Astrocyte (in vitro differentiated cells and primary cell): ENCODE data around the gene LGALS1. TPM values are rescaled to one million over a fixed set of nuclear protein-coding genes. Genes with fewer than 3 reads are reported as not detected.
A peak's percentile ranks its signal among the peaks of the same experiment; 100 is the strongest.

ENCODE experiments used
- DNase-seq: peaks from one replicate; pipeline ENCODE4 v3.0.0-alpha.2; 2010; ENCODE audit warnings: low read depth
- FAIRE-seq: peaks from 2 replicates; lab custom pipeline; 2011; peaks lifted over from hg19 to GRCh38; lab: Jason Lieb, UNC
- H2AFZ ChIP-seq: 2 replicates; pipeline ENCODE4 v1.6.0; 2012; ENCODE audit warnings: low read depth, low read length, inconsistent platforms
- H3K27ac ChIP-seq: 2 replicates; pipeline ENCODE4 v1.5.1; 2011; ENCODE audit warnings: low read depth, low read length, inconsistent platforms
- H3K27me3 ChIP-seq: 2 replicates; pipeline ENCODE4 v1.6.0; 2011; ENCODE audit warnings: low read length, inconsistent platforms; ENCODE audit not compliant: insufficient read depth
- H3K36me3 ChIP-seq: 2 replicates; pipeline ENCODE4 v1.5.1; 2011; ENCODE audit warnings: low read length, inconsistent platforms; ENCODE audit not compliant: insufficient read depth
- H3K4me1 ChIP-seq: 2 replicates; pipeline ENCODE4 v1.5.1; 2011; ENCODE audit warnings: low read length, inconsistent platforms; ENCODE audit not compliant: insufficient read depth
- H3K4me2 ChIP-seq: 2 replicates; pipeline ENCODE4 v1.6.0; 2012; ENCODE audit warnings: low read length, inconsistent platforms
- H3K4me3 ChIP-seq: 2 replicates; pipeline ENCODE4 v1.5.1; 2011; ENCODE audit warnings: low read depth, mild to moderate bottlenecking, low read length, inconsistent platforms; ENCODE audit not compliant: insufficient read depth
- H3K79me2 ChIP-seq: 2 replicates; pipeline ENCODE4 v1.6.0; 2012; ENCODE audit warnings: mild to moderate bottlenecking, low read length, inconsistent platforms; ENCODE audit not compliant: insufficient read depth
- H3K9ac ChIP-seq: 2 replicates; pipeline ENCODE4 v1.6.0; 2012; ENCODE audit warnings: mild to moderate bottlenecking, low read length, inconsistent platforms
- H3K9me3 ChIP-seq: 2 replicates; pipeline ENCODE4 v1.5.1; 2012; ENCODE audit warnings: low read depth, mild to moderate bottlenecking, low read length, inconsistent platforms; ENCODE audit not compliant: insufficient read depth
- H4K20me1 ChIP-seq: 2 replicates; pipeline ENCODE4 v1.6.0; 2012; ENCODE audit warnings: low read length, inconsistent platforms; ENCODE audit not compliant: insufficient read depth
- H3K27ac Mint-ChIP-seq: one replicate; pipeline ENCODE4 v1.8.0; 2021; ENCODE audit warnings: mild to moderate bottlenecking, mixed read lengths; ENCODE audit not compliant: unreplicated experiment
- H3K27me3 Mint-ChIP-seq: one replicate; pipeline ENCODE4 v1.8.0; 2021; ENCODE audit warnings: low read depth, mixed read lengths; ENCODE audit not compliant: unreplicated experiment
- H3K36me3 Mint-ChIP-seq: one replicate; pipeline ENCODE4 v1.8.0; 2021; ENCODE audit warnings: low read depth, mixed read lengths; ENCODE audit not compliant: unreplicated experiment
- H3K4me1 Mint-ChIP-seq: one replicate; pipeline ENCODE4 v1.8.0; 2021; ENCODE audit warnings: low read depth, mixed read lengths; ENCODE audit not compliant: unreplicated experiment
- H3K4me3 Mint-ChIP-seq: one replicate; pipeline ENCODE4 v1.8.0; 2021; ENCODE audit warnings: mild to moderate bottlenecking, moderate library complexity, mixed read lengths; ENCODE audit not compliant: unreplicated experiment
- H3K9me3 Mint-ChIP-seq: one replicate; pipeline ENCODE4 v1.8.0; 2021; ENCODE audit warnings: mild to moderate bottlenecking, mixed read lengths; ENCODE audit not compliant: unreplicated experiment
- EZH2 ChIP-seq: IDR thresholded peaks from 2 replicates; pipeline ENCODE4 v1.6.1; 2012; ENCODE audit warnings: mild to moderate bottlenecking, low read length, inconsistent platforms; ENCODE audit not compliant: insufficient read depth
- total RNA-seq: library from RNA; stranded (reverse); gene quantifications from 2 replicates; pipeline ENCODE4 v1.2.1, GENCODE V29; 2021
- TF ChIP-seq, protein P1 (sequence below): IDR thresholded peaks from 2 replicates; pipeline ENCODE4 v1.5.1; 2011; ENCODE audit warnings: low read depth, mild to moderate bottlenecking, inconsistent platforms, low read length, moderate library complexity; ENCODE audit not compliant: insufficient read depth

LGALS1 gene
- total RNA-seq, 1 donor from 2014 or later = 240 TPM

GRCh38 chr22:37632174-37633088 is 43.0 kb upstream of the LGALS1 start:
- Mint-ChIP-seq H3K9me3 (no peaks in the 10 kb centered on the region), H3K27ac (no peak overlapping the region), H3K27me3 (no peaks in the 10 kb centered on the region), H3K4me3 (no peak overlapping the region), H3K4me1 (peaks cover 25% of the 10 kb centered on the region), H3K36me3 (peaks cover 6% of the 10 kb centered on the region)
- peaks cover 40% of the 10 kb centered on the region for H3K4me1 ChIP-seq
- H3K27ac ChIP-seq = no peak overlapping the region
- no peaks in the 10 kb centered on the region for H3K9me3 ChIP-seq
- peak overlapping the region; percentile 79 for H3K4me2 ChIP-seq
- H3K36me3 ChIP-seq = no peaks in the 10 kb centered on the region
- DNase-seq (no peak), FAIRE-seq (no peak)
- TF ChIP-seq, protein P1, sequence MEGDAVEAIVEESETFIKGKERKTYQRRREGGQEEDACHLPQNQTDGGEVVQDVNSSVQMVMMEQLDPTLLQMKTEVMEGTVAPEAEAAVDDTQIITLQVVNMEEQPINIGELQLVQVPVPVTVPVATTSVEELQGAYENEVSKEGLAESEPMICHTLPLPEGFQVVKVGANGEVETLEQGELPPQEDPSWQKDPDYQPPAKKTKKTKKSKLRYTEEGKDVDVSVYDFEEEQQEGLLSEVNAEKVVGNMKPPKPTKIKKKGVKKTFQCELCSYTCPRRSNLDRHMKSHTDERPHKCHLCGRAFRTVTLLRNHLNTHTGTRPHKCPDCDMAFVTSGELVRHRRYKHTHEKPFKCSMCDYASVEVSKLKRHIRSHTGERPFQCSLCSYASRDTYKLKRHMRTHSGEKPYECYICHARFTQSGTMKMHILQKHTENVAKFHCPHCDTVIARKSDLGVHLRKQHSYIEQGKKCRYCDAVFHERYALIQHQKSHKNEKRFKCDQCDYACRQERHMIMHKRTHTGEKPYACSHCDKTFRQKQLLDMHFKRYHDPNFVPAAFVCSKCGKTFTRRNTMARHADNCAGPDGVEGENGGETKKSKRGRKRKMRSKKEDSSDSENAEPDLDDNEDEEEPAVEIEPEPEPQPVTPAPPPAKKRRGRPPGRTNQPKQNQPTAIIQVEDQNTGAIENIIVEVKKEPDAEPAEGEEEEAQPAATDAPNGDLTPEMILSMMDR = no peak
- no peak for TF ChIP-seq EZH2
- no peak overlapping the region for H3K4me3 ChIP-seq
- no peaks in the 10 kb centered on the region for H4K20me1 ChIP-seq
- no peak overlapping the region for H3K9ac ChIP-seq
- H3K79me2 ChIP-seq = no peaks in the 10 kb centered on the region
- H3K27me3 ChIP-seq = no peaks in the 10 kb centered on the region
- no peak overlapping the region for H2AFZ ChIP-seq

DNA sequence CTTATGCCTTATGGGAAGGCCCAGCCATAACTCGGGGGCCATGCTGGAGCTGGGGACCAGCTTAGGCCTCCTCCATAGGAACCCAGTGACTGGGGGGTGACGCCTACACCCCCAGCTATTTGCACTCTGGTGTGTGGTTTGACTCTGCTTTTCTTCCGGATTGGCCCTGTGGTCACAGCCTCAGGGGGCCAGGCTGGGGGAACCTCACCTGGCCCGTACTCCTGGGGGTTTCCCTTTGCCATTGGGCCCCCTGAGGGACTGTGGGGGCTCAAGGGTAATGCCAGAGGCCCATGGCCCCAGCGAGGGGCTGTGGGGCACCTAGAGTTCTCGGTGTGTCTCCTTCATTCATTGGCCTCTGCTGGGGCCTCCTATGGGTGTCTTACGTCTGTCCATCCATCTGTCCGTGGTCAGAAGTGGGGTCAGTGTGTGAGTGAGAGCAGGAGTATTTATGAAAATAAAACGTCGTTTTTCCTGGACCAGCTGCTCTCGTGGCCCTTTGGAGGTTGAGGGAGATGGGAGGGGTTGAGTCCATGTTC is 42.3 kb upstream of the LGALS1 start:
- FAIRE-seq (no peak), DNase-seq (no peak)
- Mint-ChIP-seq H3K9me3 (no peaks in the 10 kb centered on the region), H3K4me3 (no peak overlapping the region), H3K4me1 (peaks cover 30% of the 10 kb centered on the region), H3K27ac (peak overlapping the region; percentile 34), H3K27me3 (no peaks in the 10 kb centered on the region), H3K36me3 (peaks cover 6% of the 10 kb centered on the region)
- no peak for TF ChIP-seq EZH2
- TF ChIP-seq, protein P1 = no peak
- no peaks in the 10 kb centered on the region for H4K20me1 ChIP-seq
- H3K36me3 ChIP-seq = no peaks in the 10 kb centered on the region
- H3K9ac ChIP-seq = peak overlapping the region; percentile 38
- peak overlapping the region; percentile 79 for H3K4me2 ChIP-seq
- peaks cover 40% of the 10 kb centered on the region for H3K4me1 ChIP-seq
- H3K27ac ChIP-seq = peak overlapping the region; percentile 30
- H3K79me2 ChIP-seq = no peaks in the 10 kb centered on the region
- peak overlapping the region; percentile 41 for H2AFZ ChIP-seq
- H3K4me3 ChIP-seq = no peak overlapping the region
- H3K9me3 ChIP-seq = no peaks in the 10 kb centered on the region
- no peaks in the 10 kb centered on the region for H3K27me3 ChIP-seq
